ENCODE results near the gene TEKT5.
A peak's percentile ranks its signal among the peaks of the same experiment; 100 is the strongest.

TEKT5 gene

DNA sequence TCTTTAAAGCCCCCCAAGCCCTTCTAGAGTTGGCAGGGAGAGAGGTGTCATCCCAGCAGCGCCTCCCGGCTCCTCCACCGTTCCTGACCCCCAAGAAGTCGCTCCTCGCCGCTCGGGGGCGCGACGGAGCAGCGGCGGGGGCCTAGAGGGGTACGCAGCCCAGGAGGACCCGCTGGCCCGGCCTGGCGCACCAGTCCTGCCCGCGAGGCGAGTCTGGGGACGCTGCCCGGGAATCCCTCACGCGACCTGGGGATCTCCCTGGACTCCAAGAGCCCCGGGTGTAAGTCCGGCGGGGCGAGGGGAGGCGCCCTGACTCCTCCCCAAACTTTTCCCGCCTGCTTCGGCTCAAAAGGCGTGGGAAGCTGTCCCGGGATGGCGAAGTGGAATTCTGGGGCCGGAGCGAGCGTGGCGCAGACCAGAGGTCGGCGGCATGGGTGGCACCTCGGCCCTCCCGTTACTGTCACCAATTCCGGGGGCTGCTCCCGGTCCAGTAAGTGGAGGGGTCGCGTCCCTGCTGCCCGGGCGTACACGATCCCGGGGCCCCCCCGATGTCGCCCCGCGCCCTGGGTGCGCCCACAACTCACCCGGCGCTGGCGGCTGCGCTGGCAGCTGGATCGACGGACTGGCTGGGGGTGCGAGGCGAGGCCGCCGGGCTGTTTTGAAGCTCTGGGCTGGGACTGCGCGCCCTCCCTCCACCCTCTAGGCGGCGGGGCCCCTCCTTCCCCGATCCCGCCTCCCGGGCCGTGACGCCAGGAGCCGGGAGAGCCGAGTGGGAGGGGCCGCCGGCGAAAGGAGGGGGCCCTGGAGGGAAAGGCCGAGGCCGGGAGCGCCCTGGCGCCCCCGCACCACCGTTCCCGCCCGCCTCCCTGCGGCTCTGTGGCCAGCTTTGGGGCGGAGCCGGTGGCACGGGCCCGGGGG lies 114.5 kb downstream of the TEKT5 start, which contains the start of gene EMP2:
TSS of gene EMP2 (minus strand) at position 634 of the 918 bp plus-strand sequence. CDS start 32,981 bp downstream, outside the sequence.
- DNase-seq (ENCODE audit: low read depth, low spot score): peak; percentile 90

DNA sequence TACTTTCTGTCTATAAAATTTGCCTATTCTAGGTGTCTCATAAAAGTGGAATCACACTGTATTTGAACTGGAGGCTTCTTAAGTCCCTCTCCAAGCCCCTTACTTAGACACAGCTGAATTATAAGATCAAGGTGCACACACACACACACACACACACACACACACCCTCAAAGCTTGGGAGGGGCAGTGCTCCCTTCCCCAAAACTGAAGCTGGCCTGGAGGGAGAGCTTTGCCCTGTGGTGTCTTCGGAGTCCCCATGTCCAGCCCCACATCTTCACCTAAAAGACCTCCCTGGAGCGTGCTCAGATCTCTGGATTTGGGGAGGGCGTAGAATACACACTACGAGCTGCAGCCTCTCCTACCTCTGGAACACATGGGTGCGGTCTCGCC lies 115.2 kb downstream of the TEKT5 start:
- DNase-seq (ENCODE audit: low read depth, low spot score): no peak

DNA sequence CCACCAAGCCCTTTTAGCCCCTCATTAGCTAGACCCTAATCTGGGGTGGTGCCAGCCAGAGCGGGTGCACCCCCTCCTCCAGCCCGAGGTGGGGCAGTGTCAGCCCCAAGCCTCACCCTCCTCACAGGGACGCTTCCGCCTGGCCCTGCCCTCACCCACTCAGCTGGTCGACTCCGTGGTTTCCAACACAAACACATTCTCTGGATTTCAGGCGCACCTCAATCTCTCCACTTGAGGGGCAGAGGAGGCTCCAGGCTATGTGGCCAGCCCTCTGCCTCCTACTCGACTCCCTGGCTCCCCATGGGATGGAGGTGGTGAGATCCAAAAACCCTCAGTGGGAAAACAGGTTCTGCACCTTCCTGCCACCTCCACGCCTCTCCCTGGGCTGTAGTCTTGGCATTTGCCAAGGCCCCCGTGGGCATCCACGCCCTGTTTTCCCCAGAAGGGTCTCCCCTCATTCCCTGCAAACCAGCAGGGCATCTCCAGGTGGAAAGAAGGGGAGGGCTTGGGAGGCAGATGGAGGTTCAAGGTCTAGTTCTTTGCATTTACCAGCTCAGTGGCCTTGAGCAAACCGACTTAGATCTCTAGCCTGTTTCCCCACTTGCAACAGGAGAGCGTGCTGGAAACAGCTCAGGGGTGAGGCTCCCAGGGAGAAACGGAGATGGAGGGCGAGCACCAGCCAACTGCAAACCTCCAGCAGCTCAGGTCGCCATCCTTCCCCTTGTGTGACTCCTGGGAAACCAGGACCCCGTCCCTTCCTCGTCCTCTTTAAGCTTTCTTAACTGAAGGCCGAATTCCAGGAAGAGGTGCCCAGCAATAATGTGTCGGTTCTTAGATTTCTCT lies 116.0 kb downstream of the TEKT5 start:
- DNase-seq (ENCODE audit: low read depth, low spot score): peak; percentile 61
